WERI-Rb-1 (cell line): ENCODE data around the gene PPARGC1A.

Source experiments
- DNase-seq: peaks from one replicate; pipeline ENCODE4 v3.0.0-alpha.2; 2020
- H3K27ac ChIP-seq: fragments of 250-450 bp; sonication (Bioruptor Pico); 2 replicates; pipeline ENCODE4 v1.5.1; 2020; ENCODE audit warnings: mild to moderate bottlenecking, moderate library complexity
- H3K27me3 ChIP-seq: fragments of 250-450 bp; sonication (Bioruptor Pico); 2 replicates; pipeline ENCODE4 v1.5.1; 2021; ENCODE audit warnings: mild to moderate bottlenecking, low read depth, moderate library complexity; ENCODE audit not compliant: insufficient read depth, severe bottlenecking
- H3K36me3 ChIP-seq: fragments of 250-450 bp; sonication (Bioruptor Pico); 2 replicates; pipeline ENCODE4 v1.5.1; 2020; ENCODE audit warnings: mild to moderate bottlenecking, moderate library complexity
- H3K4me3 ChIP-seq: 2 replicates; pipeline ENCODE4 v1.5.1; 2011; ENCODE audit warnings: low read depth, mild to moderate bottlenecking, control low read depth, low read length
- H3K9me3 ChIP-seq: fragments of 250-450 bp; sonication (Bioruptor Pico); 2 replicates; pipeline ENCODE4 v1.5.1; 2021; ENCODE audit warnings: mild to moderate bottlenecking, moderate library complexity; ENCODE audit not compliant: severe bottlenecking
- CTCF ChIP-seq: IDR thresholded peaks from 2 replicates; pipeline ENCODE4 v1.5.1; 2011; ENCODE audit warnings: low read depth, mild to moderate bottlenecking, control low read depth, inconsistent platforms, low read length

PPARGC1A gene

GRCh38 chr4:23924556-23924955, 34.7 kb upstream of the PPARGC1A start:
- Histone ChIP-seq H3K4me3 (no peak overlapping the region), H3K27me3 (no peaks in the 10 kb centered on the region), H3K9me3 (no peaks in the 10 kb centered on the region), H3K36me3 (no peaks in the 10 kb centered on the region), H3K27ac (no peak overlapping the region)
- no peak for DNase-seq
- no peak for TF ChIP-seq CTCF

DNA sequence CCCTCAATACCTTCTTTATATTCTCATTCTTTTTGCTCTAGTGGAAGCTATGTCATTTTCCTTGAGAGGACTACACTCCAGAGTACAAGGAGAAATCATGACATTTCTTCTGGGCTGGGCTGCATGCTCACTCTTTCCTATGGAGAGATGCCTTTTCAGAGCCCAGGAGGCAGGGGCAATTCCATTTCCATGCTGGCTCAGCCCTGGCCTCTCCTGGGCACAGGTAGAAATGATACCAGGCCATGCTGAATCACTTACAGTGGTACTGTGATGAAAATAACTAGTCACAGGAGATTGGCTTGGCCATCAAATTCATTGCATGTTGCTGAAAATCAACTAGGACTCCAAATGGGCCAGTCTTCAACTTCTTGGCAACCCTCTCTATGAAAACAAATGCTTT, 34.0 kb upstream of the PPARGC1A start:
- no peaks in the 10 kb centered on the region for H3K27me3 ChIP-seq
- H3K27ac ChIP-seq, result no peak overlapping the region
- H3K36me3 ChIP-seq, result no peaks in the 10 kb centered on the region
- H3K4me3 ChIP-seq, result no peak overlapping the region
- TF ChIP-seq CTCF, result no peak
- no peaks in the 10 kb centered on the region for H3K9me3 ChIP-seq
- no peak for DNase-seq

- Histone ChIP-seq H3K4me3 (no peak overlapping the region), H3K27ac (no peak overlapping the region), H3K27me3 (no peaks in the 10 kb centered on the region), H3K9me3 (no peaks in the 10 kb centered on the region), H3K36me3 (no peaks in the 10 kb centered on the region)
- DNase-seq, result no peak
- no peak for TF ChIP-seq CTCF
Observed at GRCh38 chr4:23923141-23923540, 33.3 kb upstream of the PPARGC1A start.

- H3K4me3 ChIP-seq, result no peak overlapping the region
- no peak for TF ChIP-seq CTCF
- H3K27me3 ChIP-seq, result no peaks in the 10 kb centered on the region
Observed at GRCh38 chr4:23922541-23923111, 32.8 kb upstream of the PPARGC1A start.

DNA sequence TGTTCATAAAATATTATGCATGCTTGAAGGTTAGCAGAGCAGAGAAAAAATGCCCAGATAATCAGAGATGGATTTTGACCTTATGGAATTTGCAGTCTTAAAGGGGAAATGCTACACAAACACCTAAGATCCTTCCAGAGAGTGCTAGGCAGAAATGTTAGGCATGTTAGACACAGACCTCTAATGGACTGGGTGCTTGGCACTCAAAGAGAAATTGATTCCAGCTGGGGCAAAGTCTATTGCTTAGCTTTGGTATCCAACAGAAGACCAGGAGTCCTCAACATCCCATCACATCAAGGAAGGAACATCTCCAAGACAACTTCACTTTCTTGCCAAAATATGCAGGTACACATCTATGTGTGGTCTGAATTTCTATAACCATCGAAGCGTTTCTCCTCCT, 32.2 kb upstream of the PPARGC1A start:
- DNase-seq, result no peak
- H3K27ac ChIP-seq, result no peak overlapping the region
- no peak overlapping the region for H3K4me3 ChIP-seq
- H3K27me3 ChIP-seq, result no peaks in the 10 kb centered on the region
- no peaks in the 10 kb centered on the region for H3K9me3 ChIP-seq
- no peaks in the 10 kb centered on the region for H3K36me3 ChIP-seq
- no peak for TF ChIP-seq CTCF

More at GRCh38 chr4:23922541-23923111, 32.8 kb upstream of the PPARGC1A start:
- no peak for DNase-seq
- Histone ChIP-seq H3K36me3 (no peaks in the 10 kb centered on the region), H3K9me3 (no peaks in the 10 kb centered on the region), H3K27ac (no peak overlapping the region)

DNA sequence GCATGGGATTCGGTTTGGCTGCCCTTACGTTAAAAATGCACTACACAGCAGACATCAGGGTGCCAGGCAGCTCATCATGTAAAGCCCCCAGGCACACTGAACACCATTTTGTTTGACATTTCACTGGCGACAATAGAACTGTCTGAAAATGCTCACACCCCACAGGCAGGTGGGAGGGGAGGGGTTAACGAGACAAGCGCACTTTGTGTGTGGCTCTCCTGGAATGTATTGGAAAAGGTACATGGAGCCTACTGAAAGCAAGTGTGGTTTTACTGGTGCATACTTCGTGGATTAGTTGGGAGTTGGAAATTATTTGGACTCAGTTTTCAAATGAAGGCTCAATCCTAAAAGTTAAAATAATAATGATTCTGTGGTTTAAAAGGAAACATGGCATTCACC, 31.6 kb upstream of the PPARGC1A start:
- no peak for DNase-seq
- no peak overlapping the region for H3K27ac ChIP-seq
- H3K27me3 ChIP-seq, result no peaks in the 10 kb centered on the region
- TF ChIP-seq CTCF, result no peak
- no peak overlapping the region for H3K4me3 ChIP-seq
- H3K36me3 ChIP-seq, result no peaks in the 10 kb centered on the region
- H3K9me3 ChIP-seq, result no peaks in the 10 kb centered on the region
